Anterior cingulate cortex (tissue), 58 donors: ENCODE results near the gene SOX12.
"Not testable (repeated sequence)": the region's sequence is repeated elsewhere in the genome, so short reads cannot be mapped to it uniquely, and the experiment has no call there.

Experiments
- DNase-seq, 58 donors: peaks; one replicate each; lab custom pipeline; 2025; lab: John Stamatoyannopoulos, UW

SOX12 gene

DNA sequence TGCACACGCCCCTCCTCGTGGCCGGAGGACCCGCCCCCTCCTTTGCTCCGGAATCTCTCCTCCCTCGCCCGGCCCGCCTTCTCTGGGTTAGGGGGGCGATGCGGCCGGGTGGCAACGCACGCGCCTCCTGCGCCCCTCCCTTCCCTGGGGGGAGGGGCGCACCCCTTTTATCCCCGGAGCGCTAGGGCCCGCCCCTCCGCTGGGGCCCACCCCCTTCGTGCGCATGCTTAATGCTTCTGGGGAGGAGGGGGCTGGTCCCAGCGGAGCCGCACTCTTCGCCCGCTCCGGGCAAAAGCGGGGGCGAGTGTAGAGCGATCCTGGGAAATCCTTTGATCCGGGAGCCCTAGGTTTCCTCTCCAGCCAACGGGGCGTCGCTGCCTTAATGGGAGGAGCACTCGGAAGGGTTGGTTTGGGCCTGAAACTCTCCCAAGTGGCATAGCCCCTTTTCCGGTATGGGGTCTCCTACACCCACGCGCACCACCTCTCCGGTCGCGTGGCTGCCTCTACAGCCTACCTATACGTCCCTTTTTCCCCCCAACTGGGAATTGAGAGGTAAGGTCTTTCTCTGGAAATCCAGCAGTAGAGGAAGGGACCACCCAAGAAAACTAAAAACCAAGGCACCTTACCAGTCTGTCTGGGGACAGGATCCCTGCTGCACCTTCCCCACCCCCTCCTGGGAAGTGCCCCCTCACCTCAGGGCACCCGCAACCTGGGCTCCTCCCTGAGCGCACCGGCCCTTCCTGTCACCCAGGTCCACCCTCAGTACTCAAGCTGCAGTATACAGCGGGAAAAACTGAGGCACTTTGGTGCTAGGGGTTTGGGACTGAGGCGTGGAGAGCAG is 2.1 kb downstream of the SOX12 start:
- peak in 57 of 58 donors; percentile 41 to 91 (median 82) for DNase-seq

DNA sequence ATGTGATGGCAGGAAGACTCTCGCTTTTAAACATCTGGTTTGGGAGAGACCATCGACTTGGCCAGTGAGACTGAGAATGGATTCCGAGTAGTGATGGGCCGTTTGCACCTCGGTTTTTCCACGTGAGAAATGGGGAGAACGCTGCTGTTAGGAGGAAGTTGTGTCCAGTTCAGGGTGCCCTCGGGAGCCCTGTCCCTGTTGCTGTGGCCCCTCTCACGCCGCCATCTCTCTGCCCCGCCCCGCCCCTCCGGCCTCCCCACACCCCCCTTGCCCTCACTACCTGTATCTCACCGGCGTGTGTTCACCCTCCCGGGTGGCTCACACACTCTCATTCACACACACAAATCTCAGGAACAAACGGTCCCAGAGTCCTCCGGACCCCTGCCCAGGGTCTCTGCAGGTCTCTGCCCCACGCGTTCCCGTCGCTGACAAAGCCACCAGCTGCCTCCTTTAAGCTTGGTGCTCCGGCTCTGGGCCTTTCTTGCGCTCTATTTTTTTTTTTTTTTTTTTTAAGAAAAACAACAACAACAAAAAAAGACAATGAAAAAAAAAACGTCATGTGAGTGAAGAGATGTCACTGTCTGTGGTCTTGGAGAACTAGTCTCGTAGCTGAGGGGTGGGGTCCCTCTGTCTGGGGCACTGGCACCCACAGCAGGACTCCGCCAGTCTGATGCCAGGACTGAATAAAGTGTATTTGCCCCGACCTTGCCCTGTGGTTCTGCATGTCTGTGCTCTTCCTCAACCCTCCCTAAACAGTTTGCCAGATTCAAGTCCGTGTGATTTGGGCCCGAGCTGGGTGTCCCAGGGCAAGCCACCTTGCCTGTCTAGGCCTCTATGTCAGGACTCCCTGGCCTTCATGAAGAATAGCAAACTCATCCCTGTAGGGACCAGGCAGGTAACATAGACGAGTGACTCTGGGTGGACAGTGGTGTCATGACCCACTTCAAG is 2.9 kb downstream of the SOX12 start:
- peak in 2 of 58 donors; percentile 7 to 8 for DNase-seq

DNA sequence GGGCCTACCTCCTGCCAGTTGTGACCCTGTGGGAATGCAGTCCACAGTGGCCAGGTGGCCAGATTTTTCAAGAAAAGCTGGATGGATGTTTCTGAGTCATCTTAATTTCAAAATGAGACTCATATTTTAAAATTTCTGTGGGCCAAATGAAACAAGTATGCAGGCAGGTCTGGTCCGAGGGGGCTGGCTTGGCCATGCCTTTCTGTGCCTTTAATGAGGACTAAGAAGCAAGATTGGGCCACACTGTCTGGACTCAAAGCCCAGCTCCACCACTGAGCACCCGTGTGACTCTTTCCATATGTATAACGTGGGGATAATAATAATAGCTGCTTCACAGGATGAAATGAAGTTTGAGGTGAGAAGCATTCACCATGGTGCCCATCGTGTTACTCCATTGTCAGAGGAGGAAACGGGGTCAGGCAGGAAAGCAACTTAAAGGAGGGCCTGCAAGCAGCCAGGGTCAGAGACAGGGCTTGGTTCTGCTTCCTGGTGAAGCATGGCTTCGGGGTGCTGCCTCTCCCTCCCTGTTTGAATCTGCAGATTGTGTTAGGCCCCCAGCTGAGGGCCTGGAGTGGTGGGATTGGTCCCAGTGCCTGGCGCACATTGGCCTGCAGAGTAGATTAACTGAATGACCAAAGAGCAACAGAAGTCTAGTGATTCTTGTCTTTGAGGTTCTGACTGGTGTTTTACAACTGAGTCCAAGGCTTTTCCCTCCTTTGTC is 3.8 kb downstream of the SOX12 start:
- DNase-seq, result peak in 1 of 58 donors; percentile 15

DNA sequence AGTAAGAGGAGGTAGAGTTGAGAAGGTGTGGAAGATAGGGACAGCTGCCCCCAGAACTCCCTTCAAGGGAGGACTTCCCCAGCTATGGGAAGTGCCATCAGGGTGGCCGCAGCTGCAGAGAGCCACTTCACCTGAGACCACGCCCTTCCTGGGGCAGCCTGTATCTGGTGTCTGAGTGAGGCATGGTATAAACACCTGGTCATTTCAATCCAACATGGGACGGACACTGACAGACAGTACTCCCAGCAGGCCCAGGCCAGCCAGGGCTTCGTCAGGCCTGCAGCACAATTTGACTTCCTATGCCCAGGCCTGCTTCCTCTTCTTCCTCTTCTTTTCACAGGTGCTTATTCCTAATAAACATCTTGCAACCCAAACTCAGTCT is 4.5 kb downstream of the SOX12 start:
- DNase-seq, result no peak

DNA sequence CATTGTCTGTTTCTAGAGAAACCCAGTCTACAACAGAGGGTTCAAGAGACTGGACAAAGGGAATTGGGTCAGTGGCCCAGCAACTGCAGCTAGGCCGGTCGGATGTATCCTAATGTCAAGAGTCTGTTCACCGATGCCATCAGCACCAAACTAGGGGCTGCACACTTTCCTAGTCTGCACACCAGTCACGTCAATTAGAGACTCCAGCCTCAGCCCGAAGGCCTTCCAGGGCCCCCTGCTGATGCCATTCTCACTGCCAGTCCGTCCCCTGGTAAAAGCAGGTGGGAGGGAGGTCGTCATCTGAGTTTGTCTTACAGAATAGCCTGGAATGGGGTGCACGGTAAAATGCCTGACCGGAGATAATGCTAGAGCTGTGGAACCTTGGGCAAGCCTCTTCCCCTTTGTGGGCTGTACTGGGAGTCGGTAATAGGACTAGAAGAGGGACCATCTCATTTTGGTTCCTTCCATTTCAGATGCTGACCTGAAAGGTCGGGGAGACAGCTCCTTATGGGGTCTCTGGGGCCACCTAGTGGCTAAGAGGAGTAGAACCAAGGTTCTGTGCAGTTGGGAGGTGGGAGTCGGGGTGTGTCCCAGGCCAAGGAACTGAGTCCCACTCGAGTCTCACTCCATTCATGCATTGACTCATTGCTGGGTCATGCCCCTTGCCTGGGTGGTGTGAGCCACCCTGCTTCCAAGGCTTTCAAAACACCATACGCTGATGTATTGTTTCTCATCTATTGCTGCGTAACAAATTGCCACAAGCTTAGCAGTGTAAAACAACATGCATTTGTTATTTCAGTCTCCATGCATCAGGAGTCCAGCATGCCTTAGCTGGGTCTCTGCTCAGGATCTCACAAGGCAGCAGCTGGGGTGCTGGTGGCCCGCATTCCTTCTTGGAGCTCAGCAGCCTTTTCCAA is 5.1 kb downstream of the SOX12 start:
- peak in 39 of 58 donors; percentile 11 to 63 (median 37) for DNase-seq

DNA sequence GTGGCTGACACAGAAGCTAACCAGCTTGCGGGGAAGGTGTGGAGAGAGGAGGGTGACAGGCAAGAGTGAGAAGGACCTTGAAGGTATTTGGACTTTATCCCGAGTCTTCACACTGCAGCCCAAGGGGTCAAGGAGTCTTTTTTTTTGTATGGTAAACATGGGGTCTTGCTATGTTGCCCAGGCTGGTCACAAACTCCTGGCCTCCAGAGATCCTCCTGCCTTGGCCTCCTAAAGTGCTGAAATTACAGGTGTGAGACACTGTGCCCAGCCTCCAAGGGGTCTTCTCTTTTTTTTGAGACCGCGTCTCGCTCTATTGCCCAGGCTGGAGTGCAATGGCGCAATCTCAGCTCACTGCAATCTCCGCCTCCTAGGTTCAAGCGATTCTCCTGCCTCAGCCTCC is 9.2 kb downstream of the SOX12 start:
- DNase-seq, result no peak

DNA sequence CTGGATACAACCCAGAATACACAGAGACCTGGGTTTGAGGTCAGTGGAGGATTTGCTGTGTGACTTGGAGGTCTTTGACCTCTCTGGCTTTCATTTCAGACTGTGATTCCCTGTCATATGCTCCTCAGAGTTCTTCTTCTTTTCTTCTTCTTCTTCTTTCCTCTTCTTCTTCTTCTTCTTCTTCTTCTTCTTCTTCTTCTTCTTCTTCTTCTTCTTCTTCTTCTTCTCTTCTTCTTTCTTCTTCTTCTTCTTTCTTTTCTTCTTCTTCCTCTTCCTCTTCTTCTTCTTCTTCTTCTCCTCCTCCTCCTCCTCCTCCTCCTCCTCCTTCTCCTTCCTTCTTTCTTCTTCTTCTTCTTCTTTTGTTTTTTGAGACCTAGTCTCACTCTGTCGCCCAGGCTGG is 10.7 kb downstream of the SOX12 start:
- not testable (repeated sequence) for DNase-seq

DNA sequence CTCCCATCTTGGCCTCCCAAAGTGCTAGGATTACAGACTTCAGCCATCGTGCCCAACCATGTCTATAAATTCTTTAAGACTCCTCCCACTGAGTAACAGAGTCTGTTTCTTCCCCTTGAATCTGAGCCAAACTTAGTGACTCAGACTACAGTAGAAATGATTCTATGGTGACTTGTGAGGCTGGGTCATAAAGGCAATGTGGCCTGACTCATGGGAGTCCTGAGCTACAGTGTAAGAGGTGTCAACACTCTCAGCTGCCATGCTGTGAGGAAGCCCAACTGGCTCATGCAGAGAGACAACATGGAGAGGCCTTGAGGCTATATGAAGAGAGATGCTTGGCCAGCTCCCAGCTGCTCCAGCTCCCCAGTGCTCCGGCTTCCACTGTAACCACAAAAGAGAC is 16.3 kb downstream of the SOX12 start:
- DNase-seq, result no peak

DNA sequence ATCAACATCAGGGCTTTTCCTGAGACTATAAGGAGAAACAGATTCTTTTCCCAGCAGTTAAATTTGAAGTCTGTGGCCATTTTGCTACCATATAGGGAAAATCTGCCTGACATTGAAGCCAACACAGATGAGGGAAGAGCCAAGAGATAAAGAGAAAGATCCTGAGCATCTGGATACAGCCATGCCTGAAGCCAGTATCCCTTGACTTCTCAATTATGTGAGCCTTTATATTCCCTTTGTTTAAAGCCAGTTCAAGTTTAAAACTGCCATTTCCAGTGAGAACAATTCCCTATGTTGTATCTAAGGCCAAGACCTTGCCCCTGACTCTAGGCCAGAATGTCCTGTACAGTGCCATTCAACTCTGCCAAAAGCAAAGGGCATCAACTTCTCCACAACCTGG is 17.8 kb downstream of the SOX12 start:
- no peak for DNase-seq

DNA sequence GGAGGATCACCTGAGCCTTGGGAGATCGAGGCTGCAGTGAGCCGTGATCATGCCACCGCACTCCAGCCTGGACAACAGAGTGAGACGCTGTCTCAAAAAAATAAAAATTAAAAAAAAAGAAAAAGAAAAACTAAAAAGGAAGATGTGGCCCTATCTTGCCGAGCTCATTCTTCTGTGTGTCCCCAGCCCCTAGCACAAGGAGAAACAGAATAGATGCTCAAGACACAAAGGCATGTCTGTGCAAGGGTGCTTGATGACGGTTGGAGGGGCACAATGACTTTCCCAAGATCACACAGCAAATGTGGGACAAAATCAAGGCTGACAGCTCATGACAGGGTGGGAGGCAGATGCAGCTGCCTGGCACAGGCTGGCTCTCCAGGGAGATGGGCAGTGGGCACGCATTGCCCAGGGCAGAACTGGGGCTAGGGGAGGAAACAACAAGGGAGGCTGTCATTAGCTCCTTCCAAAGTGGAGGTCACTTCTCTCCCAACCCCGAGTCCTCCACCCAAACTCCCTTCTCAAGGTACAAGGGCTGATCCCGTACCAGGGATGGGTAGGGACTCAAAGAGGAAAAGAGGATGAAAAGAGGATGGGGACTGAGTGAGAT is 20.8 kb downstream of the SOX12 start:
- no peak for DNase-seq

DNA sequence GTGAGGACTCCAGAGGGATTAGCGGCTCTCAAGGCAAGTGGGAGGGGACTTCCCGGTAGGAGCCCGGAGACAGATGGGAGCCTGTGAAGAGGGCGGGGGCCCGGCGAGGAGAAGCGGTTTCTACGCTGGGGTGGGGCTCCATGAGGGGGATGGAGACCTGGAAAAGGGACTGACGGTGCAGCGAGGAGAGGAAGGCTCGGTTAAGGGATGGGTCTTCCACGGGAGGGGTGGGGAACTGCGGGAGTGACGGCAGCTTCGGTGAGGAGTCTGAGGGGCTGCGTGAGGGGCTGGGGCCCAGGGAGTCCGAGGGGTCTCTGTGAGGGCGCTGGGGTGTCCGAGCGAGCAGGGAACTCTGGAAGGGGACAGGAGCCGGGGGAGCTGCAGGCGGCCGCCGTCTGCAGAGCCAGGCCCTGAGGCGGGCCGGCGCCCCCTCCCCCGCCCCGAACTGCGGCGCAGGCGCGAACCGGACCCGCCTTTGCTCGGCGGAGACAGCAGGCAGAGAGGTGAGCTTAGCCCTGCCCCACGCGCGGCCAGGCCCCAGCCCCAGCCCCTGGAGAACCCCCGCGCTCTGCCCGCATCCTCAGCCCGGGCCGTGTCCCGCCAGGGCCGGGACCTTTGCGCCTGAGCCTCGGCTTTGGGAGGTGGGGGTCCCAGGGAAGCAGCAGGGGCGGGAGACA is 21.4 kb downstream of the SOX12 start, which contains the start of gene NRSN2:
TSS of gene NRSN2 (plus strand) at position 472 of the 677 bp plus-strand sequence. CDS start 2,533 bp downstream, outside the sequence.
- peak in 54 of 58 donors; percentile 27 to 82 (median 60) for DNase-seq

DNA sequence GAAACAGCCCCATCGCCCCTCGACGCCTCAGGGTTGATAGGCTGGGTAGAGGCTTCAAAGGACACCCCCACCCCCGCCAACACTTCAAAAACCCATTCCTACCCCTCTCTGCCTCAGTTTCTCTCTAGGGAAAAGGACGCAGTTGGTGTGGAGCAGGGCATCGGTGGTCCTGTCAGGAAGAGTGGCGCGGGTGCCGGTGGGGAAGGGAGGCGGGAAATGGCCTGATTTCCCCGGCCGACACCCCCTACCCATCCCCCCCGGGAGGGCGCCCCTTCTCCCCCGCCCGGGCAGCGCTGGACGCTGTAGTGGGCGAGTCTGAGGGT is 21.9 kb downstream of the SOX12 start:
- no peak for DNase-seq

DNA sequence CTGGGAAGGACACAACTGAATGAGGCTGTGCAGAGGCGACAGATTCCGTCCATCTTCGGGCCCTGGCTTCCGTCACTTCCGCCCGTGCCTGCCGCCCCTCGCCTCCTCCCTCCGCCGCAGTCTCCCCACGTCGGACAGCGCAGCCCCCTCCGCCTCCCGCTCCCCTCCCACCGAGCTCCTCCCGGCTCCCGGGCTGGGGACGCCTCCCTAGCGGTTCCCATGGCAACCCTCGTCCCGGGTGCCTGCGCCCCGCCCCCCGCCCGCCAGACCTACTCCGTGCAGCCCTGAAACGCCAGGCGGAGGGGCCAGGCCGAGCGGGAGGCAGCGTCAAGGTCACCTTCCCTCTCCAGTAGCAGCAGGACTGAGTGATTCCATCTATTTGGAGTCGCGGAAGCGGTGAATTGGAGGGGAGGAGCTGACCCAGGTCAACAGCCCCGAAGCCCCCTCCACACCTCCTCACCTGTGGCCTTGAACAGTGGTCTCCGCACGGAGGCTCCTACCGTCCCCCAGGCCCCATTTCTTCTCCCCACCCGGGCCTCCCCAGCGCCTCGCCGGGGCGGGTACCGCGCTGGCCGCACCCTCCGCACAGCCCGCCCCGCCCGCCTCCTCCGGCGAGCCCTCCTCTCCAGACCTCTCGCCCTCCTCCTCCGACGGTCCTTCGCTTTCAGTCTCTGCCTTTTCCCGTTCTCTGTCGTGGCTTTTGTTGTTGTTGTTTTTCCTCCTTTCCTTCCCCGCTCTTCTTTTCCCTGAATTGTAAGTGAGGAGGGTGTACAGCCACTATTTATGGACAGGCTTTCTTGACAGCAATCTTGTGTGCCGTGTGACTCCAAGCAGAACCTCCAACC is 22.5 kb downstream of the SOX12 start:
- peak; percentile 50 to 97 (median 89) for DNase-seq

DNA sequence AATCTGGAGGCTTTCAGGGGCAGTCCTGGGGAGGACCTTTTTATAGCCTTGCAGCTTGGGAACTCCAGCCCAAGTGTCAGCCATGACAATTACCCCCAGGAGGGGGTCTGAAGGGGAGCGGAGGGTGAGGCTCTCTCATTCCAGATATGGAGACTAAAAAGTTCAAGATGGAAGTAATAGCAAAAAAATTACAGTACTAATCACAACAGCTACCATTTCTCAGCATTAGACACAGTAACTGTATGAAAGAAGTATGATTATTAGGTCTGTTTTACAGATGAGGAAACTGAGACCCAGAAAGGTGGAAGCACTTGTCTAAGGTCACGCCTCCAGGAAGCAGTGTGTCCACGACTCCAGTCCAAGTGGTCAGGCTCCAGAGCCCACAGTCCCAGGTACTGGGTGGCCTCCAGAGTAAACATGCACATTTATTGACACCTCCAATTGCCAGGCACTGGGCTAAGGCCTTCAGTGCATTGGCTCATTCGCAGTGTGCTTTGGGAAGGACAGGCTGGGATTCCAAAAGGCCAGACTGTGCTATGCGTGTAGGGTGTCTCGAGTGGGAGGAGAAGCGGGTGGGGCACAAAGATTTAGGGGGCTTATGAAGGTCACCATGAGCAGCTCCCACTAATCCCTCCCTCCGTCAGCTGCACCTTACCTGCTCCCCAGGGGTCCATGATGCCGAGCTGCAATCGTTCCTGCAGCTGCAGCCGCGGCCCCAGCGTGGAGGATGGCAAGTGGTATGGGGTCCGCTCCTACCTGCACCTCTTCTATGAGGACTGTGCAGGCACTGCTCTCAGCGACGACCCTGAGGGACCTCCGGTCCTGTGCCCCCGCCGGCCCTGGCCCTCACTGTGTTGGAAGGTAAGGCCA is 23.9 kb downstream of the SOX12 start:
- no peak for DNase-seq

DNA sequence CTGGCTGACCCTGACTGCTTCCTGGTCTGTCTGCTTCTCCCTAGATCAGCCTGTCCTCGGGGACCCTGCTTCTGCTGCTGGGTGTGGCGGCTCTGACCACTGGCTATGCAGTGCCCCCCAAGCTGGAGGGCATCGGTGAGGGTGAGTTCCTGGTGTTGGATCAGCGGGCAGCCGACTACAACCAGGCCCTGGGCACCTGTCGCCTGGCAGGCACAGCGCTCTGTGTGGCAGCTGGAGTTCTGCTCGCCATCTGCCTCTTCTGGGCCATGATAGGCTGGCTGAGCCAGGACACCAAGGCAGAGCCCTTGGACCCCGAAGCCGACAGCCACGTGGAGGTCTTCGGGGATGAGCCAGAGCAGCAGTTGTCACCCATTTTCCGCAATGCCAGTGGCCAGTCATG is 27.8 kb downstream of the SOX12 start:
- no peak for DNase-seq

DNA sequence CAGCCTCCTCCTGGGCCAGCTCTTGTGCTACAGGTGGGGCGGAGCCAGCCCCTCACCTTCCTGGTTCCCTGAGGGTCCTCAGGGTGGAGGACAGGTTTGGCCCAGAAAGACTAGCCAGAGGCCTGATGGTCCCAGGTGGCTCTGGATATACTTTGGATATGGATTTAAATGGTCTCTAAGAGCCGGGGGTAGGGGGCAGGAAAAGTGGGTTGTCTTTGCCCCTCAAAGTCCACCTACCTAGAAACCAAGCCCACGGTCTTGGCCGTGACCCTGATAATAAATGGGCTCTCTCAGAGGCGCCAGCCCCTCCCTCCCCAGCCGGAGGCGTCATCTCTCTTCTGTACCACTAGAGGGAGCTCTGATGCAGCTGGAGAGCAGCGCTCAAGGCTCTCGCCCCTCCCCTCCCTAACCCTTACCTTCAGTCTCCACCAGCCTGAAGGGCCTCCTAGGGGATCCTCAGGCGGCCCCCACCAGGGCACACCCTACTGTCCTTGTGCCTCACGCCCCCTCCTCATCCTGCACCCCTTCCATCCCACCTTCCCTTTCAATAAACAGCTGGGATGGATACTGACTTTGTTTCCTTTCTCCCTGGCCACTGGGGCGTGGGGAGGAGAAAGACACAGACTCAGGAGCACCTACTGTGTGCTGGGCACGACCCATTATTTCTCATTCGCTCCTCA is 29.1 kb downstream of the SOX12 start:
- DNase-seq, result peak in 55 of 58 donors; percentile 11 to 79 (median 49)
